Activated naive CD4-positive, alpha-beta T cell treated with anti-CD3 and anti-CD28 coated beads for 36 hours (primary cell): ENCODE measurements around the gene SLC35A2. TPM values are rescaled to one million over a fixed set of nuclear protein-coding genes. Genes with fewer than 3 reads are reported as not detected.
"Not testable (repeated sequence)": the region's sequence is repeated elsewhere in the genome, so short reads cannot be mapped to it uniquely, and the experiment has no call there.

Experiments used
- CTCF ChIA-PET: fragments of 350-600 bp; sonication (Branson Sonifier 250); formaldehyde crosslinking; loops from one replicate; lab custom pipeline; 2021; ENCODE audit warnings: antibody characterized with exemption; lab: Charles Lee
- DNase-seq: peaks from one replicate; pipeline ENCODE4 v3.0.0-alpha.2; 2020
- H3K27ac Mint-ChIP-seq: one replicate; pipeline ENCODE4 v1.8.0; 2021; ENCODE audit warnings: mild to moderate bottlenecking, mixed read lengths
- H3K27me3 Mint-ChIP-seq: one replicate; pipeline ENCODE4 v1.8.0; 2021; ENCODE audit warnings: low read depth, mixed read lengths
- H3K36me3 Mint-ChIP-seq: one replicate; pipeline ENCODE4 v1.8.0; 2021; ENCODE audit warnings: low read depth, mixed read lengths
- H3K4me1 Mint-ChIP-seq: one replicate; pipeline ENCODE4 v1.8.0; 2021; ENCODE audit warnings: low read depth, mixed read lengths
- H3K4me3 Mint-ChIP-seq: one replicate; pipeline ENCODE4 v1.8.0; 2021; ENCODE audit warnings: mild to moderate bottlenecking, moderate library complexity, mixed read lengths
- H3K9me3 Mint-ChIP-seq: one replicate; pipeline ENCODE4 v1.8.0; 2021; ENCODE audit warnings: mixed read lengths
- intact Hi-C: fragments of 100-400 bp; cut with micrococcal nuclease; formaldehyde crosslinking; loops from one replicate; pipeline ENCODE4 v1.15.1; 2023
- total RNA-seq, 2 experiments: library from RNA; stranded (reverse); gene quantifications; one replicate each; pipeline ENCODE4 v1.2.3, GENCODE V29; 2021

SLC35A2 gene
- total RNA-seq, 2 experiments from 2014 or later: 23.9 to 26.7 TPM

DNA sequence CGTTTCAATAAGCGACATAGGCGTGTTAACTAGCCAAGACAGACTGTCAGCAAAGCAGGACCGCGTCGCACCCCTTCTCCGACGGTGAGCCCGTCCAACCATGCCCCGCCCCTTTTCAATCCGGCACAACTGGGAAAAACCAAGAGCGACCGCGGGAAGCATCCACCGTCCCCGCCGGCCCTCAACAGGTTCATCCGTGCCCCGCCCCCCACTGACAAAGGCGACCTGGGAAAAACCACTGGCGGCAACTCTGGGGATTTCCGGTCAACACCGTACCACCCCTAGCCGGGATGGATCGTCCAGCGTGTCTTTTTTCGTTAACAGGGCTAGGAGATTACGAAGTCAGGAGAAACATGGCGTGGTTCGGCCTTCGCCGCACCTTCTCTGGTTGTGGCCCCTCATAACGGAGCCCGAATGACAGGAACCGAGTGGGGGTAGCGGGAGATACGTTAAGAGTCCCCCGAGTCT lies 14.3 kb downstream of the SLC35A2 start:
- Mint-ChIP-seq H3K9me3 (no peaks in the 10 kb centered on the region), H3K4me3 (peak overlapping the region; percentile 81), H3K27me3 (no peaks in the 10 kb centered on the region), H3K27ac (peak overlapping the region; percentile 94), H3K36me3 (peaks cover 10% of the 10 kb centered on the region), H3K4me1 (peaks cover 25% of the 10 kb centered on the region)
- intact Hi-C loops: loop anchor here (1.0 to 5.0 kb wide), 7 partner anchors 22 to 270 kb away; partner anchors contain the start of genes GRIPAP1, HDAC6, PIM2 and SUV39H1
- peak; percentile 75 for DNase-seq
- CTCF ChIA-PET: interaction anchor here (0.9 to 1.0 kb wide), 2 partner anchors 19 to 40 kb away, joined by 3 to 4 read pairs; no protein-coding TSS in a partner anchor

DNA sequence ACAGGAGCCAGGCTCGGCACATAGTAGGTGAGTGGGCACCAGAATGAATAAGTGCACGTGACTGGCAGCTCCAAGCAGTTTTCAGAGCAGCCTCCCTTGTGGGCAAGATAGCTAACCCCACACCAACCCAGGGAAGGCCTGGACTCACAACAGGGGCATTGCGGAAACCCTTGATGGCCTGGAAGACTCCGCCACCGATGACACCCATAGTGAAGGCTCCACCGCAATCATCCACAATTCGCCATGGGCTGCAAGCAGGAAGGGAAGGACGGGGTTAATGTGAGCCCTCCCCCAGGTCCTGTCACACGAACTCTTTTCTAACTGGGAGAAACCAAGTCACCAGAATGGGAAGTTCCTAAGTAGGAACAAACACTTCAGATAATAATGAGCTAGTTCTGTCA lies 14.8 kb downstream of the SLC35A2 start:
- Mint-ChIP-seq H3K36me3 (peaks cover 6% of the 10 kb centered on the region), H3K9me3 (no peaks in the 10 kb centered on the region), H3K4me1 (peaks cover 29% of the 10 kb centered on the region), H3K27me3 (no peaks in the 10 kb centered on the region), H3K4me3 (peak overlapping the region; percentile 81), H3K27ac (peak overlapping the region; percentile 94)
- intact Hi-C loops: loop anchor here (1.0 to 5.0 kb wide), 7 partner anchors 23 to 270 kb away; partner anchors contain the start of genes GRIPAP1, HDAC6, PIM2 and SUV39H1
- DNase-seq: no peak
- CTCF ChIA-PET: interaction anchor here (0.6 to 1.0 kb wide), 2 partner anchors 41 to 205 kb away, joined by 3 read pairs; no protein-coding TSS in a partner anchor

GRCh38 chrX:48894891-48895290 lies 16.6 kb downstream of the SLC35A2 start:
- CTCF ChIA-PET: no interaction called here
- peak overlapping the region; percentile 29 for H3K4me3 Mint-ChIP-seq
- peaks cover 34% of the 10 kb centered on the region for H3K4me1 Mint-ChIP-seq
- intact Hi-C loops: loop anchor here (5.0 kb wide), 3 partner anchors 107 to 263 kb away; partner anchors contain the start of genes GRIPAP1 and SUV39H1
- H3K36me3 Mint-ChIP-seq: peaks cover 6% of the 10 kb centered on the region
- no peaks in the 10 kb centered on the region for H3K27me3 Mint-ChIP-seq
- peak overlapping the region; percentile 30 for H3K27ac Mint-ChIP-seq
- H3K9me3 Mint-ChIP-seq: no peaks in the 10 kb centered on the region
- no peak for DNase-seq

- Mint-ChIP-seq H3K27ac (no peak overlapping the region), H3K9me3 (no peaks in the 10 kb centered on the region), H3K27me3 (no peaks in the 10 kb centered on the region), H3K36me3 (peaks cover 6% of the 10 kb centered on the region), H3K4me1 (peaks cover 31% of the 10 kb centered on the region), H3K4me3 (no peak overlapping the region)
- CTCF ChIA-PET: interaction anchor here (0.6 to 3.0 kb wide), 3 partner anchors 53 to 144 kb away, joined by 3 to 15 read pairs (median 3); no protein-coding TSS in a partner anchor
- intact Hi-C loops: loop anchor here (5.0 kb wide), 1 partner anchor 261 kb away; no protein-coding TSS in a partner anchor
- no peak for DNase-seq
Observed at GRCh38 chrX:48893556-48894348, 17.7 kb downstream of the SLC35A2 start.

DNA sequence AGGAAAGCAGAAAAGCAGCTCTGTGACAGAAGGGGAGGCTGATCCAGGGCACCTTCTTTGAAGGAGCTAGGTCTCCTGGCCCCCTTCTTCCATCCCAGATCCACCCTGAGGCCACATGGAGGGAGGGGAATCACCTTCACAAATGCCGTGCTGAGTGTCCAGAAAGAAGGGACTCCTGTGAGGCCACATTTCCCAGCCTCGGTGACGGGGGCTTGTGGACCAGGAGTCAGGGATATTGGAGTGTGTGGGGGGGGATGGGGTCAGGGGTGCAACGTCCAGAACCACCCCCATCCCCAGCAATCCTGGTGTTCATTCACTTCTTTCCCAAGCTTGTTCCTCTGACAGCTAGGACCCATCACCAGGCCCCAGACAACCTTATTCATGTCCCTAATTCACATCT lies 18.6 kb downstream of the SLC35A2 start:
- intact Hi-C loops: loop anchor here (5.0 kb wide), 1 partner anchor 261 kb away; no protein-coding TSS in a partner anchor
- Mint-ChIP-seq H3K27me3 (no peaks in the 10 kb centered on the region), H3K4me1 (peaks cover 29% of the 10 kb centered on the region), H3K4me3 (no peak overlapping the region), H3K36me3 (peaks cover 4% of the 10 kb centered on the region), H3K27ac (no peak overlapping the region), H3K9me3 (no peaks in the 10 kb centered on the region)
- no peak for DNase-seq
- CTCF ChIA-PET: interaction anchor here (0.8 to 3.0 kb wide), 2 partner anchors 53 to 145 kb away, joined by 3 to 15 read pairs; no protein-coding TSS in a partner anchor

- intact Hi-C loops: loop anchor here (1.0 to 5.0 kb wide), 6 partner anchors 21 to 259 kb away; partner anchors contain the start of gene HDAC6
- CTCF ChIA-PET: interaction anchor here (0.6 to 3.0 kb wide), 7 partner anchors 21 to 244 kb away, joined by 3 to 15 read pairs (median 5); partner anchors contain the start of gene TFE3
- H3K27ac Mint-ChIP-seq: peak overlapping the region; percentile 76
- DNase-seq: peak; percentile 85
- H3K4me1 Mint-ChIP-seq: peaks cover 25% of the 10 kb centered on the region
- peaks cover 3% of the 10 kb centered on the region for H3K36me3 Mint-ChIP-seq
- no peaks in the 10 kb centered on the region for H3K27me3 Mint-ChIP-seq
- H3K4me3 Mint-ChIP-seq: peak overlapping the region; percentile 80
- no peaks in the 10 kb centered on the region for H3K9me3 Mint-ChIP-seq
Observed at GRCh38 chrX:48891402-48892288, 19.8 kb downstream of the SLC35A2 start.

DNA sequence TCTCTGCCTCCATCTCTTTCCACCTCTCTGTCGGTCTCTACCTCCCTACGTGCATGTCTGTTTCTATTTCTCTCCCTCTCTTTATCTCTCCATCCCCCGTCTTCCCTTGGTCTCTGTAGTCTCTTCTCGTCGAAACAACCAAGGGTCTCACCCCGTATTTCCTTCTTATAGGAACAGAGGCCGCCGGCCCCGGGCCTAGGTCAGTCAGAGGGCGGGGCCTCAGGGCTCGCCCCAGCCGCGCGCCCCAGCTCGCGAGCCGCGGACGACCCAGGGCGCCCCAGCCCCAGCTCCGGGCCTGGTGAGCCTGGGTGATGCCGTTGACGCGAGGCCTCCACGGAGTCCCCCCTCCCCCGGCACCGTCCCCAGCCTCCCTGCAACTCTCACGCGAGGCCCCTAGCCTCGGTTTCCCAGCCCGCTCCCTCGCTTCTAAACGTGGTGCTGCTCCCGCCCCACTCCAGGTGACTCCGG lies 20.5 kb downstream of the SLC35A2 start:
- DNase-seq: no peak
- CTCF ChIA-PET: interaction anchor here (0.6 to 3.0 kb wide), 5 partner anchors 21 to 153 kb away, joined by 3 to 15 read pairs (median 5); partner anchors contain the start of gene TFE3
- H3K36me3 Mint-ChIP-seq: peaks cover 3% of the 10 kb centered on the region
- peaks cover 21% of the 10 kb centered on the region for H3K4me1 Mint-ChIP-seq
- H3K27ac Mint-ChIP-seq: peak overlapping the region; percentile 55
- H3K4me3 Mint-ChIP-seq: peak overlapping the region; percentile 80
- no peaks in the 10 kb centered on the region for H3K27me3 Mint-ChIP-seq
- intact Hi-C loops: loop anchor here (1.0 to 5.0 kb wide), 6 partner anchors 21 to 259 kb away; partner anchors contain the start of gene HDAC6
- no peaks in the 10 kb centered on the region for H3K9me3 Mint-ChIP-seq

GRCh38 chrX:48890296-48890925 lies 21.0 kb downstream of the SLC35A2 start:
- H3K27ac Mint-ChIP-seq: peak overlapping the region; percentile 55
- H3K9me3 Mint-ChIP-seq: no peaks in the 10 kb centered on the region
- H3K4me1 Mint-ChIP-seq: peaks cover 20% of the 10 kb centered on the region
- intact Hi-C loops: loop anchor here (2.0 to 5.0 kb wide), 2 partner anchors 88 to 258 kb away; partner anchors contain the start of gene HDAC6
- peaks cover 2% of the 10 kb centered on the region for H3K36me3 Mint-ChIP-seq
- CTCF ChIA-PET: interaction anchor here (1.3 to 1.9 kb wide), 2 partner anchors 22 to 52 kb away, joined by 3 to 6 read pairs; no protein-coding TSS in a partner anchor
- H3K4me3 Mint-ChIP-seq: peak overlapping the region; percentile 80
- DNase-seq: no peak
- H3K27me3 Mint-ChIP-seq: no peaks in the 10 kb centered on the region

- H3K36me3 Mint-ChIP-seq, H3K4me1 Mint-ChIP-seq, H3K9me3 Mint-ChIP-seq, H3K4me3 Mint-ChIP-seq, H3K27ac Mint-ChIP-seq, intact Hi-C loops, DNase-seq, H3K27me3 Mint-ChIP-seq: not testable (repeated sequence)
- CTCF ChIA-PET: interaction anchor here (0.7 kb wide), 1 partner anchor 384 kb away, joined by 3 read pairs; no protein-coding TSS in a partner anchor
Observed at GRCh38 chrX:48886586-48886985, 24.9 kb downstream of the SLC35A2 start.

- Mint-ChIP-seq H3K27ac (no peak overlapping the region), H3K36me3 (no peaks in the 10 kb centered on the region), H3K27me3 (no peaks in the 10 kb centered on the region), H3K9me3 (no peaks in the 10 kb centered on the region), H3K4me1 (no peaks in the 10 kb centered on the region), H3K4me3 (no peak overlapping the region)
- CTCF ChIA-PET: no interaction called here
- intact Hi-C loops: no loop called here
- no peak for DNase-seq
Observed at GRCh38 chrX:48883729-48884128, 27.7 kb downstream of the SLC35A2 start.

- H3K4me3 Mint-ChIP-seq, intact Hi-C loops, H3K27me3 Mint-ChIP-seq, H3K36me3 Mint-ChIP-seq, H3K4me1 Mint-ChIP-seq, H3K9me3 Mint-ChIP-seq, H3K27ac Mint-ChIP-seq, DNase-seq: not testable (repeated sequence)
- CTCF ChIA-PET: interaction anchor here (0.6 kb wide), 1 partner anchor 22 kb away, joined by 3 read pairs; no protein-coding TSS in a partner anchor
Observed at GRCh38 chrX:48876944-48877343, 34.5 kb downstream of the SLC35A2 start.
